ENCODE measurements around the gene SYNRG.

Gene SYNRG

DNA sequence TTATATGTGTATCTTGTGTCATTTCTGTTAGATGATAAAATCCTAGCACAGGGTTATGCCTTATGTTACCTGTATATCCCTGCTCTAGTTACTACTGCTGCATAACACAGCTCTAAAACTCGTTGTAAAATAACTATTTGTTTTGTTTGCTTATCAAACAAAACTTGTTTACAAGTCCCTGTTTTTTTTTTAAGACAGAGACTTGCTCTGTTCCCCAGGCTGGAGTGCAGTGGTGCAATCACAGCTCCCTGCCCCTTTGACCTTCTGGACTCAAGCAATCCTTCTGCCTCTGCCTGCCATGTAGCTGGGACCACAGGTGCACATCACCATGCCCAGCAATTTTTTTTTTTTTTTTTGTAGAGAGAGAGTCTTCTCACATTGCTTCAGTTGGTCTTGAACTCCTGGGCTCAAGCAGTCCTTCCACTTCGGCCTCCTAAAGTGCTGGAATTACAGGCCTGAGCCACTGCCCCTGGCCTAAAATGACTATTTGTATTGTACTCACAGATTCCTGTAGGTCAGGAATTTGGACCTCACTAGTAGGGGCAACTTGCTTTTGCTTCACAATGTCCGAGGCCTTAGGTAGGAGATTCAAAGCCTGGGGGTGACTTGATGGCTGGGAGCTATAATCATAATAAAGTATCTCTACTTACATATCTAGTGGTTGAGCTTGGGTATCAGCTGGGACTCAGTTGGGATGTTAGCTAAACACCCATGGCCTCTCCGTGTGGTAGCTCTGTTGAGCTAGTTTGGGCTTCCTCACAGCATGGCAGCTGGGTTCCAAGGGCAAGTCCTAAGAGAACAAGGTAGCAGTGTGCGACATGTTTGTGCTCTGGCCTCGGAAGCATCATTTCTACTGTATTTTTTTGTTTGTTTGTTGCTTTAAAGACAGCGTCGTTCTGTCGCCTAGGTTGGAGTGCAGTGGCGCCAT lies 106.9 kb downstream of the SYNRG start:
- DNase-seq: no peak

DNA sequence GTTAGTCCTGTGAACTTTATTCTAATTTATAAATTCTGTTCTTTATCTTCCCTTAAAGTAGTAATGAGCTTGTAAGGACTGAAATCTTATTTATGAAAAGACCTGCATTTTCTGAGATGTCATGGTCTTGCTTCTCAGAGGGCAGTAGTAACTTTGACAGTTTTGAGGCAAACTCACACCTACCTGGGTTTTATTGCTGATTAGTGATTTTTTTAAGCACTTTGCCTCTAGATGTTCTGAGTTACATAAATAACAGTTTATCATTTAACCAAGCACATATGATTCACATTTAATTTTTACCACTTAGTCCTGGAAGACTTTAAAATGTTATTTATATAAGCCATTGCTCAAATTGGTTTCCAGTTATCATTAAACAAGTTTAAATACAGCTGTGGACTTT lies 108.8 kb downstream of the SYNRG start:
- no peak for DNase-seq

DNA sequence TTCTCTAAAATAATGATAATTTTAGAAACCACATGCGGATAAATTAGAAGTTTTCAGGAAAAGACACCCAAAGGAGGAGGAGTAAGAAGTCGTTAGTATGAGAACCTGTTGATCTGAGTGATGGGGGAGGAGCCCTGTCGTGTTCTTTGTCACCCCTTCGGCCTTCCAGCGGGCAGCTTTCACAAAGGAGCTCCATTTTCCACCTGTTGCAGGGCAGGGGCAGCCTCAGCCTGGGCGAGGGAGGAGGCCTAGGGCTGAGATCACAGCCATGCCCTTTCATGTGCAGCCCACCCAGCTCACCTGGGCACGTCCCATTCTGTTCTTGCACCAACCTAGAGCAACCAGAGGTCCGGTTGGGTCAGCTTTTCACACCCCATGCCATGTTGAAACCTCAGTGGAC lies 114.2 kb downstream of the SYNRG start:
- DNase-seq: no peak

DNA sequence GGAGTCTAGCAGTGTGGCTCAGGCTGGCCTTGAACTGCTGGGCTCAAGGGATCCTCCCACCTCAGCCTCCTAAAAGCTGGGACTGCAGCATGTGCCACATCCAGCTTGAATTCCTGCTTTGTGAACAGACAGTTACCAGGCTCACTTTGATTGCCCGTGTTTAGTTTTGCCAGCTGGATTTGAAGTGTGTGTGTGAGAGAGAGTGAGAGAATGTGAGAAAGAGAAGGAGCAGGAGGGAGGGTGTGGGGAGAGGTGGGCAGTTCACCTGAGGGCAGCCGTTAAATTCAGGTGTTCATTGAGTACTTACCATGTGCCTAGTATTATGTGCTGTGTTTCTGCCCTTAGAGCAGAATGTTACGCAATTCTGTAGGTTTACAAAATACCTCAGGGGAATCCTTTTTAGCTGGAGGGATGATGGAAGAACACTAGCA lies 114.8 kb downstream of the SYNRG start:
- no peak for DNase-seq

DNA sequence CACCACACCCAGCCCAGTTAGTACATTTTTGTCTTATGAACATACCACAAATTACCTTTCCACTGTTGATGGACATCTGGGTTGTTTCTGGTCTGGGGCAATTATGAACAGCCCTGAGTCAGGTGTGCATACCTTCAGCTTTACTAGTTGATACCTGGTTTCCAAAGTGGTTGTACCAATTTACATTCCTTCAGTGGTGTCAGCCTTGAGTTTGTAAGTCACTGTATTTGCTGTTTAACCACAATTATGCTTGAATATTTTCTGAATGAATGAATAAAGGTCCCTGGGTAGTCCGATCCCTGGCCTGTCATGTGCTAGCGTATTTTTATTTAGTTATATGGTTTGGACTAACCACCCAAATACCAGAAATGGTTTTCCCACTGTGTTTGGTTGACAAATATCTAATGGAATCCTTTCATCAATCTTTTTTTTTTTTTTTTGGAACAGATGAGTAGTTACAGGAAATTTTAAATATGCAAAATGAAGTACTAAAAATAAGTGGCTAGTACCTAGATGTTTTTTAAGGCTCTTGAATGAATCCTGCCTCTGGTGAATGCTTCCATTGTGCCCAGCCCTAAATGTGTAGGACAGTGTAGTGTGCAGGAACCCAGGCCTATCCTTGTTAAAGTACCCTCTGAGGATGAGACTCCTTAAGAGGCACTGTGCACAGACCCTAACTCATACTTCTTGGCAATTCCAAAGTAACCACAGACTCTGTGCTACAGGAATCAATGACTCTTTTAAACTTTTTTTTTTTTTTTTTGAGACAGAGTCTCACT lies 115.8 kb downstream of the SYNRG start:
- no peak for DNase-seq

DNA sequence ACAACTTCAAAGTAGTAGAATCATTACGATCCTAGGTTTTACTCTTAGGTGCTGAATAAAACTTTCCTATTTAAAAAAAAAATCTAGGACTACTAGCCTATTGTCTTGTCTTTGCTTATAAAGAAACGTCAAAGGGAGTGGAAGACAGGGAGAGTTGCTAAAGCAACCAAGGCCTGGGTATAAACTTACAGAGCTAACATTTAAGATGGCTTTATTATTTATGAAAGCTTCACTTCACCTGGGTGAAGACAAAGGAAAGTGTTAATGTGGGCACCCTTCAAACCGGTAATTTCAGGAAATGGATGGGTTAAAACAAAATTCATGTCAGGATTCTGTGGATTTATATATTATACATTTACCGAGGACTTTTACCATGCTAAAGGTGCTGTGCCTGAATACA lies 117.1 kb downstream of the SYNRG start:
- DNase-seq: no peak

DNA sequence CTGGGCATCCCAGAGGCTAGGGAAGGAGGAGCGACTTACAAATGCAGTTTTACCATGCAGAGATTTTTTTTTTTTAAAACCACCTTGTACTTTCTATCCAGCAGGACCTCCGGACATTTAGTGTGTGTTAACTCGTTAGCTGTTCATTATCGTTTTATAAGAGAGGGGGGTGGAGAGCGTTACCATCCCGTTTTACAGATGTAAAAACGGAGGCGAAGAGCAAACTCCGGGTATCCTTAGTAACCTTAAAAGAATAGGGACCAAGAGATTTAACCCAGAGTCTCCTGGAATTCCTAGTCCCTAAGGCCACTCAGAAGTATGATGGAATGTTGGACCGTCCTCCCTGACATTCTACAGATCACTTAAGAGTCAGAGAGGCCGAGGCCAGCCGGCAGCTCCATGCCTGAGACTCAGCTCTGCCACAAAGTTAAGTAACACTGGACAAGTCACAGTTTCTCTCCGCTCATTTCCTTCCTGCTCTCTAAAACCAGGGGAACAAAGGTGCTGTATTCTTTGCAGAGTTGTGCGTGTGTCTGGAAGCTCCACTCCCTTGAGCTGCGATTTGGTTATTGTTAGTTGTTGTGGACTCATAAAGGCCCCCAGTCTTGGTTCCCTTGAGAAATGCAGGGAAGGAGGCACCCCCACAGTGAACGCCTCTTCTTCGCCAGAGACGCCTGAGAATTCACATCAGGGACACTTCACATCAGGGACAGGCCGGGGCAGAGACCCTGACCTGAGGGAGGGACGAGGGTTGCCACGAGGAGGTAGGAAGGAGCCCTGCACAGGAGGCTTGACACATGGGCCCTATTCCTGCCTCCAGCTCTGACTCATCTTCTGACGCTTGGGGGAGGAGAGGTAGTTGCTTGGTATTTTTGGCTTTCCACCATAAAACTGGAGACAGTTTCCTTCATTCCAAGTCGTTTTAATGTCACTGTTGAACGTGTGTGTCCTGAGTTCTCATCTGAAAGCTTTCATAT lies 118.3 kb downstream of the SYNRG start:
- DNase-seq: no peak

DNA sequence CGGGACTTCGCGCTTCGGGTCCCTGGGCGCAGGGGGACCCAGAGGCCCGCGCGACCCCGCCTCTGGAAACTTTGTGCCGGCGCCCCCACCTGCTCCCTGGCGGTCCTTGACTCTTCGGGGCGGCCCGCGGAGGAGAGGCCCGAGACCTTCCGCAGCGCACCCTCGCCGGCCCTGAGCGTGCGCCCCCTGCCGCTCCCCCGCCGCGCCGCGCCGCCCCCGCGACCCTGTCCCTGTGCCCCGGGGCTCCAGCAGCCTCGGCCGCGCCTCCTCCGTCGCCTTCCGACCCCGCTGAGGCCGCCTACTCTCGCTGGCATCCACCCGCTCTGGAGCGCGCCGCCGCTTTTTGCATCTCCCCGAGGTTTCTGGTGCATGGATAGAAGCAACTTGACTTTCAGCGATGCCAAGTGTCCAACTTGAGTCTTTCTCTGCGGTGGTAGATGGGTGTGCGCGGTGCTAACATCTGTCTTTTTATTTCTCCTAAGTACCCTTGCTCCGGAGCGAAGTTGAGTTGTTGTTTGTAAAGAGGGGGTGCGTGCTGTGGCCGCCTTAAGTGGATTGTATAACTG lies 119.1 kb downstream of the SYNRG start:
- DNase-seq: peak; percentile 11 to 53

DNA sequence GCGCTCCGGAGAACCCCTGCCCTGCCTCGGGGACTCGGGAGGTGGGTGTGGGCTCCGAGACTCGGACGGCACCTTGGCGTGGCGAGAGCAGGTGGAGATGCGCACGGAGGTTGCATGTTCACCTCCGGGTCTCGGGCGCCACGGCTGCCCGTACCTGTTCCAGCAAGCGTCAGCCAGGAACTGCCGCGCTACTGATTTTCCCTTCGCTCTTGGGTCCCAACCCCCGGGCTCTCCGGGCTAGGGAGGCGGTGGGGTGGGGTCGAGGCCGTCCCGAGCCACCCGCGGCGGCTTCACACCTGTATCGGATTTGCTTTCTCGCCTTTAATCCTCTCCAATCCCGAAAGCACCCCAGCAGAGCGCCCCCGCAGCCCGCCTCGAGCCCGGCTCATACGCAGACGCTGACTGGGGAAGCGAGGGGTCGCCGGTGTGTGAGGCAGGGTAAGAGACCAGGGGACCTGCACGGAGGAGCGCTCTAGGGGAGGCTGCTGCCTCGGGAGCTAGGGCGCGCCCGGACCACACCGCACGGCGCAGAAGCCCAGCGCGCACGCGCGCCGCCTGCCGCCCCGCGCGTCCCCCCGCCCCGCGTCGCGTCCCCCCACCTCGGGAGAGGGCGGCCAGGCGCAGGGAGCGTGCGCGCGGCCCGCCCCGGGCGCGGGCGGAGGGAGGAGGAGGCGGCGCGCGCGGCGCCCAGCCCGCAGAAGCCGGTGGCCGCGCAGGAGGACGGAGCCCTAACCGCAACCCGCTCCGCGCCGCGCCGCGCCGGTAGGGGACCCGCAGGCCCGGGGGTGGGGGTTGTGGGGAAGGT lies 119.8 kb downstream of the SYNRG start, which contains the start of gene DUSP14:
Gene DUSP14 (plus strand): TSS at position 695 of the 805 bp plus-strand sequence. CDS start 22,382 bp downstream, outside the sequence.
- peak; percentile 33 to 80 for DNase-seq

DNA sequence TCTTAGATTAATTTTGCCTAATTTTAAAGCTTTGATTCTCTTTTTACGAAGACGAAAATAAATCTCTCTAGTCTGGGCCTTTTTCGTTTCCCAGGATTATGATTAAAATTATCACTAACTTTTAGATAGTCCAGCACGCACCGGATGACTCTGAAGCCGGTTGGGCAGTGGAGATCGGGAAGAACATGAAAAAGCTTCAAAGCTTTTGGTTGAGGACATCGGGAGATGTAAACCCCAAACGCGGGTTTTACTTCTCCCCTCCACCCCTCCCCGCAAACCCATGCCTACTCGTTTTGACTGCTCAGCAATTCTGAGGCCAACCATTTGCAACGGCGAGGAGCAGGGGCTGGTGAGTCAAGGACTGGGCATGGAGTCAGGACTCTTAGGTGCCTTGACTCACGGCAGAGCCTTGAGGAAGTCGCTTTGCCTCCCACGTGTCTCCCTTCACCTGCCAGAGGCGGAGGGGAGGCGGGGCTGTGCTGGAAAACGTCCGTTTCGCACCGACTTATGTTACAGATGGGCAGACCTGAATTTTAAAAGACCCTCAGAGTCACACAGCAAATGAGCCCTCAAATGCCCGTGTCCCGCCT lies 120.5 kb downstream of the SYNRG start:
- DNase-seq: peak in 1 of 2 experiments; percentile 67

DNA sequence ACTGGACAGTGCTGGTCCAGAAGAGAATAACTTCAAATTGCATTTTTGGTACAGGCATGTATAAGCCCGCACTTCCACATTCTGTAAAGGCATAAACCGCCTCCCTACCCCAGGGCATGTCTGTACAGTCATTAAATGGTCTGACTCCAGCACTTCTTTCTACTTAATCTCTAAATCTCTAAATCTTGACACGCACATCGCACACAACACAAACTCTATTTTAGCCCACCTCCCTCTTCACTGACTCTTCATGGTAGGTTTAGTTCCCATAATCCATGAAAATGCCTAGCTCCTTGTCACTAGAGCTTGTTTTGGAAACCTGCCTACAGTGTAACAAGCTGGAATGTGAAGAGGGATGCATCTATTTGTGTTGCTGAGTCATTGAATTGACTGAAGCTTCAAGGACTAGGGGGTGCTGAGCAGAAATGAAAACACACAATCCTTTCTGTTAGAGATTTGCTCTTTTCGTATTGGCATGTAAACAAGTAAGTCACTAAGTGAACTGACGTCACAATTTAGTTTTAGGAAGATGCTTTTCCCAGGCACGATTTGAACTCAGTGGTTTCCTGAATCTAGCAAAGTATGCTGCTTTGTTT lies 121.1 kb downstream of the SYNRG start:
- DNase-seq: peak in 1 of 2 experiments; percentile 23

DNA sequence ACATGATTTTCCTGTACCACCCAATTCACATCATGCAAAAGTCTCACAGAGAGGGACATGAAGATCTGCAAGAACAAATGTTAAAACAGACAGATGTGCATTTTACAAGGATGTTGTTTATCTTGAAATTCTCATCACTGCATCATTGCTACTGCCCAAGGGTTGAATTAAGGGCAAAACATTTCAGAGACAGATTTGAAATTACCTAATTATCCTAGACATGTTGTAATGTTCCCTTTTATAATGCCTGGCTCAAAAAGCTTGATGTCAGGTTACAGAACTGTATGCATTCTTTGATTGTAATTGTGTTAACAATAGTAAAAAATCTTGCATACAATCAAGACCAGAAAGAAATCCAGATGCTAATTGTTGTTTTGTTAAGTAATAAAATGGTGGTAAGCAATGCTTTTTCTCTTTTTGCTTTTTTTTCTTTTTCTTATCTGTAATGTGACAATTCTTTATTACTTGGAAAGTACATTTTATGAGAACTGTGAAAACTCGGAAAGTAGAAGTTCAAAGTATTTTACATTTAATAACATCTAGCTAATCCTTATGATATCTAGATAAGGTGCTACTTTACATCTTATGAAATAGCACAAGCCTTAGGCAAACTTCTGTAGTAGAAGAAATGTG lies 123.2 kb downstream of the SYNRG start:
- no peak for DNase-seq

DNA sequence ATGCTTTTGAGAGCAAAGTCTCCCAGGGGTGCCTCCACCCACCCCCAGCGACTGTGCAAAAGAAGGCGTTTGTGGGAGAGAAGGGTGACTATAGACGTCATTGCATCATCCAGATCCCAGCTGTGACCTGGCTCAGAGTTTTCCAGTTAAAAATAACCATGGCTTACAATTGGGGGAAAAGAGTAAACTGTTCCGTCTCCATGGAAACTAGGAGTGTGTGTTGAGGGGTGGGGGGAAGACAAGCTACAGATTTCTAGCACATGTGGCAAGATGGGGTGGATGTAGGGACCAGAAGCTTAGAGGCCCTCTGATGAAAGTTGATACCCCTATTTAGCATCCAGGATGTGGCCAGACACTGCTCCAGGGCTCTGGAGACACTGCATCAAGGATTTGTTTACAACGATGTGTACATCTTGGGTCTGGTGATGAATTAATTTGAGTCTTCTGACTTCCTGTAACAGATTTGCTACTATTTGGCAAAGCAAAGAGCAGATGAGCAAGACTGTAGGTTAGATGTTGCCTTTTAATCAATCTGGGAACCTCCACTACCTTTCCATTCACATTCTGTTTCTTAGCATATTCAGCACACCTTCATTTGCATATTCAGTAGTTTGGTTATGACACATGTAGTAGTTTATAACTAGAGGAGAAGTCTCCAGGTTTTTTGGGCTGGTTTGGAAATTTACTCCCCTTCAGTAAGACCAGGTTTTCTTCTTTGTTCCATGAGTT lies 125.7 kb downstream of the SYNRG start:
- no peak for DNase-seq

DNA sequence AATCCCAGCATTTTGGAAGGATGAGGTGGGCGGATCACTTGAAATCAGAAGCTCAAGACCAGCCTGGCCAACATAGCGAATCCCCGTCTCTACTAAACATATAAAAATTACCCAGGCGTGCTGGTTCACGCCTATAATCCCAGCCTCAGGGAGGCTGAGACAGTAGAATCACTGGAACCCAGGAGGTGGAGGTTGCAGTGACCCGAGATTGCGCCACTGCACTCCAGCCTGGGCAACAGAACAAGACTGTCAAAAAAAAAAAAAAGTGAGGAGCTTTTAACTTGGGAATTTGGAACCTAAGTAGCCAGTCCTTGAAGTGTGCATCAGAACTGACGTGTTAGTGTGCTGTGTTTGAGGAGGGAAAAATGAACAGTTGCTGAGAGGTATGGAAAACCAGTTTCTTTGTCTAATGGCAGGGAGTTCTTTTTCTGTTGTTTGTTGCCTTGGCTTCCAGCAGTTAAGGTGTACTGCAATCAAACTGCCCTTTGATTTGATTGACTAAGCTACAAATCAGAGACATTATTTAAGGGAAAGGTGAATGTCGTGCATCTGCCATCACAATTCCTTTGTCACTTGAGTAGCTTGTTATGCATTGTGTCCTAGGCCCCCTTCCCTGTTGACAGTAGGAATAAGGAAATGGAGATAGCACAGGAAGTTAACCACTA lies 128.1 kb downstream of the SYNRG start:
- DNase-seq: no peak

DNA sequence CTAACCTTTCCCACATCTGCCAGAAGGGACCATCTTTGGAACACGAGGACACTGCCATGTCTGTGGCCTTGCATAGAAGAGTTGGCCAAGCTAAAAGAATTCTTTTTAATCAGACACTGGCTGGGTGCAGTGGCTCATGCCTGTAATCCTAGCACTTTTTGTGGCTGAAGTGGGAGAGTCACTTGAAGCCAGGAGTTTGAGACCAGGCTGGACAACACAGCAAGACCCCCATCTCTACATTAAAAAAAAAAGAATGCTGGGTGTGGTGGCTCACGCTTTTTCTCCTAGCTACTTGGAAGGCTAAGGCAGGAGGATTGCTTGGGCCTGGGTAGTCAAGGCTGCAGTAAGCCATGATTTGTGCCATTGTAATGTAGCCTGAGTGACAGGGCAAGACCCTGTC lies 128.8 kb downstream of the SYNRG start:
- no peak for DNase-seq

DNA sequence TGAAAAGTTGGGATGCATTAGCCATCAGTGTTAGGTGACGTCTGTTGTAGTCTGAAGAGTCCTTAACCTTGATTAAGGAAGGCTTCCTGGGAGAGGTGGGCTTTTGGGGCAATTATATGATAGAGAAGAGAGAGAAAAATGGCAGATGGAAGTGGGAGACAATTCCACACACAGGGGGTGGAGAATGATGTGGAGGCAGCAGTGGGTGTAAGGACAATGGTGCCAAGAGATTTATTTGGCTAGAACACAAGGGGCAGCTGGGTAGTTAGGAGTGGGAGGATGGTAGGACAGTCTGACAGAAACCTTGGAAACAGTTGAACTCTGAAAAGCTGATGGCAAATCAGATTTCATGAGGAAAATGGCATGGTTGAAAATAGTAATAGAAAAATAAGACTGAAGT lies 130.2 kb downstream of the SYNRG start:
- no peak for DNase-seq

DNA sequence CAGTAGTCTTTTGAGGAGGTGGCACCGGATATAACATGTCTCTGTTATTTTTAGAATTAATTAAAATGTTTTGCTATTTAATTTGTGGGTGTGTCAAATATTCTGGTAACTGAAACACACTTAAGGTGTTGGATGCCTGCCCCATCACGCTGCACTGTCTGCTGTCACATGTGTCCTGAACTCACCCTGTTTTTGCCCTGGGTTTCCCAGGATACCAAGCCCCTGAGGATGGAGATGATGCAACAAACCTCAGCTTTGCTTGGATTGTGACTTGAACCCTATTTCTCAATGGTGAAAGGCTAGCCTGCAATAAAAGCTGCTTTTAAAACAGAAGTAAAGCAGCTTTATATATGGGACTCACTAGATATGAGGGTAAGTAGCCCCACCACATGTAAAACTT lies 131.0 kb downstream of the SYNRG start:
- DNase-seq: no peak

DNA sequence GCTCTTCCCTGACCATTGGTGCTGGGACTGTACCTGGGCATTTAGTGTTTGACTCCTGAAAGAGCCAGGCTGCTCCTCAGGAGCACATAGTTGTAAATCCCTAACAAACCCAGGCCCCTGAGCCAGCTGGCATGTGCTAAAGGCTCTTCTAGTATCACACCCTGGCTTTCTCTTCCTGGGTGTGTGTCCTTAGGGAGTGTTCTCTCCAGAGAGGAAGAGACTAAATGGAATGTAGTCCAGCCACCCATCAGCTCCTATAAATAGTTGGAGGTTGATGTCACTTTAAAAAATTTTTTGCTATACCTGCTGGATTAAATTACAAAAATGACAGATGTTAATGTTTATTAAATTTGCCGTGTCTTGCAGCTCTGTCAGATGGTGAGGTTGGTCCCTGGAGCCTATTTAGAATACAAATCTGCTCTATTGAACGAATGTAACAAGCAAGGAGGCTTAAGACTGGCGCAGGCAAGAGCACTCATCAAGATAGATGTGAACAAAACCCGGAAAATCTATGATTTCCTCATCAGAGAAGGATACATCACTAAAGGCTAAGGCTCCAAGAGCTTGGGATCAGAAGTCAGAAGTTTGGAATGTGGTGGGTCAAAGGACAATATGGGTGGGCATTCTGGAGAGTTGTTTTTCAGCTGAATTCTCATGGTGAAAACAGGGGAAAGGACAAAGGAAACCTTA lies 132.6 kb downstream of the SYNRG start:
- DNase-seq: no peak
